B cell (primary cell): ENCODE measurements around the gene FAM3A.

Source experiments
- CTCF ChIP-seq: fragments of 200-600 bp; IDR thresholded peaks from one replicate; pipeline ENCODE4 v1.8.0; 2022; ENCODE audit warnings: antibody characterized with exemption, mild to moderate bottlenecking
- EZH2 ChIP-seq: IDR thresholded peaks from 2 replicates; pipeline ENCODE4 v1.6.1; 2012; ENCODE audit warnings: borderline replicate concordance, low read depth, mild to moderate bottlenecking, moderate library complexity, low read length; ENCODE audit not compliant: insufficient read depth, poor library complexity, severe bottlenecking

GRCh38 chrX:154488336-154489075 lies 27.5 kb downstream of the FAM3A start:
- TF ChIP-seq EZH2 (no peak), CTCF (no peak)
